Upper lobe of right lung (tissue), 1 donor: ENCODE data around the gene PTH1R. TPM values are rescaled to one million over a fixed set of nuclear protein-coding genes. Genes with fewer than 3 reads are reported as not detected.

Source experiments
- ATAC-seq: fragments of 200-7000 bp; cut with Tn5 transposase; one replicate; pipeline ENCODE4 v1.9.1; 2020; ENCODE audit warnings: mild to moderate bottlenecking, moderate library complexity
- DNase-seq: peaks from one replicate; pipeline ENCODE4 v3.0.0-alpha.2; 2020
- H3K27ac ChIP-seq: fragments of 200-600 bp; one replicate; pipeline ENCODE4 v1.8.0; 2022
- H3K27me3 ChIP-seq: fragments of 200-600 bp; one replicate; pipeline ENCODE4 v1.8.0; 2022; ENCODE audit warnings: mild to moderate bottlenecking
- H3K36me3 ChIP-seq: fragments of 200-600 bp; one replicate; pipeline ENCODE4 v1.8.0; 2022
- H3K4me1 ChIP-seq: fragments of 200-600 bp; one replicate; pipeline ENCODE4 v1.8.0; 2022
- H3K4me3 ChIP-seq: fragments of 200-600 bp; one replicate; pipeline ENCODE4 v1.8.0; 2022; ENCODE audit warnings: mild to moderate bottlenecking
- H3K9me3 ChIP-seq: fragments of 200-600 bp; one replicate; pipeline ENCODE4 v1.8.0; 2022
- intact Hi-C: fragments of 100-400 bp; cut with DNase I; formaldehyde crosslinking; loops from one replicate; pipeline ENCODE4 v1.11.0; 2022
- total RNA-seq: library from RNA; stranded (reverse); fragmentation: NEBNext Ultra II Directional; extraction: Animal tissue kit (Norgen Biotek cat#: 25700); gene quantifications from one replicate; pipeline ENCODE4 v1.2.1, GENCODE V29; 2021
- TF ChIP-seq, protein P1 (sequence below): fragments of 200-600 bp; IDR thresholded peaks from one replicate; pipeline ENCODE4 v1.8.0; 2022; ENCODE audit warnings: antibody characterized with exemption
- donor health status: DM: no; HTN: yes; CAD: no; lungs with severe emphysema.

Gene PTH1R
- total RNA-seq, 1 donor from 2014 or later, result 14.9 TPM

- Histone ChIP-seq H3K27ac (peak overlapping the region; percentile 75), H3K27me3 (no peaks in the 10 kb centered on the region), H3K36me3 (no peaks in the 10 kb centered on the region), H3K9me3 (no peaks in the 10 kb centered on the region), H3K4me3 (no peak overlapping the region), H3K4me1 (peaks cover 95% of the 10 kb centered on the region)
- intact Hi-C loops, result no loop called here
- TF ChIP-seq, protein P1, sequence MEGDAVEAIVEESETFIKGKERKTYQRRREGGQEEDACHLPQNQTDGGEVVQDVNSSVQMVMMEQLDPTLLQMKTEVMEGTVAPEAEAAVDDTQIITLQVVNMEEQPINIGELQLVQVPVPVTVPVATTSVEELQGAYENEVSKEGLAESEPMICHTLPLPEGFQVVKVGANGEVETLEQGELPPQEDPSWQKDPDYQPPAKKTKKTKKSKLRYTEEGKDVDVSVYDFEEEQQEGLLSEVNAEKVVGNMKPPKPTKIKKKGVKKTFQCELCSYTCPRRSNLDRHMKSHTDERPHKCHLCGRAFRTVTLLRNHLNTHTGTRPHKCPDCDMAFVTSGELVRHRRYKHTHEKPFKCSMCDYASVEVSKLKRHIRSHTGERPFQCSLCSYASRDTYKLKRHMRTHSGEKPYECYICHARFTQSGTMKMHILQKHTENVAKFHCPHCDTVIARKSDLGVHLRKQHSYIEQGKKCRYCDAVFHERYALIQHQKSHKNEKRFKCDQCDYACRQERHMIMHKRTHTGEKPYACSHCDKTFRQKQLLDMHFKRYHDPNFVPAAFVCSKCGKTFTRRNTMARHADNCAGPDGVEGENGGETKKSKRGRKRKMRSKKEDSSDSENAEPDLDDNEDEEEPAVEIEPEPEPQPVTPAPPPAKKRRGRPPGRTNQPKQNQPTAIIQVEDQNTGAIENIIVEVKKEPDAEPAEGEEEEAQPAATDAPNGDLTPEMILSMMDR, result peak; percentile 8
- ATAC-seq, result peak; percentile 68
- peak; percentile 76 for DNase-seq
These were observed 71.5 kb downstream of the PTH1R start for GRCh38 chr3:46948830-46949671.

GRCh38 chr3:46950177-46950576 lies 72.7 kb downstream of the PTH1R start:
- no peak overlapping the region for H3K4me3 ChIP-seq
- H3K9me3 ChIP-seq, result no peaks in the 10 kb centered on the region
- ATAC-seq, result no peak
- TF ChIP-seq, protein P1, result no peak
- intact Hi-C loops, result no loop called here
- H3K4me1 ChIP-seq, result peaks cover 95% of the 10 kb centered on the region
- H3K36me3 ChIP-seq, result no peaks in the 10 kb centered on the region
- no peak for DNase-seq
- no peak overlapping the region for H3K27ac ChIP-seq
- H3K27me3 ChIP-seq, result no peaks in the 10 kb centered on the region

DNA sequence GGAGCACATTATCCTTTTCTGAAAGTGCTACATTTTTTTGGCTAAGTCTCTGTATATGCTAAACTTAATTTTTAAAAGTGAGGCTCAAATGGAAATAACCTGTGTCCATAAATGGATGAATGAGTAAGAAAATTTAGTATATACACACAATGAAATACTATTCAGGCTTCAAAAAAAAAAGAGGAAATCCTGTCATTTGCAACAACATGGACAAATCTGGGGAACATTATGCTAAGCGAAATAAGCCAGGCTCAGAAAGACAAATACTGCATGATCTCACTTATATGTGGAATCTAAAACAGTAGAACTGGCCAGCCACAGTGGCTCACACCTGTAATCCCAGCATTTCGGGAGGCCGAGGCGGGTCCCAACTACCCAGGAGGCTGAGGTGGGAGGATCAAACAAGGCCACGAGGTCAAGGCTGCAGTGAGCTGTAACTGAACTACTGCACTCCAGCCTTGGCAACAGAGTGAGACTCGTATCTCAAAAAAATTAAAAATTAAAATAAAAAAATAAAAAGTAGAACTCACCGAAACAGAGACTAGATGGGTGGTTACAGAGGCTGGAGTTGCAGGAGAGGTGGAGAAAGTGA lies 73.2 kb downstream of the PTH1R start:
- Histone ChIP-seq H3K4me3 (no peak overlapping the region), H3K27ac (no peak overlapping the region), H3K36me3 (no peaks in the 10 kb centered on the region), H3K4me1 (peaks cover 95% of the 10 kb centered on the region), H3K27me3 (no peaks in the 10 kb centered on the region), H3K9me3 (no peaks in the 10 kb centered on the region)
- DNase-seq, result no peak
- ATAC-seq, result no peak
- TF ChIP-seq, protein P1, result no peak
- intact Hi-C loops, result no loop called here

DNA sequence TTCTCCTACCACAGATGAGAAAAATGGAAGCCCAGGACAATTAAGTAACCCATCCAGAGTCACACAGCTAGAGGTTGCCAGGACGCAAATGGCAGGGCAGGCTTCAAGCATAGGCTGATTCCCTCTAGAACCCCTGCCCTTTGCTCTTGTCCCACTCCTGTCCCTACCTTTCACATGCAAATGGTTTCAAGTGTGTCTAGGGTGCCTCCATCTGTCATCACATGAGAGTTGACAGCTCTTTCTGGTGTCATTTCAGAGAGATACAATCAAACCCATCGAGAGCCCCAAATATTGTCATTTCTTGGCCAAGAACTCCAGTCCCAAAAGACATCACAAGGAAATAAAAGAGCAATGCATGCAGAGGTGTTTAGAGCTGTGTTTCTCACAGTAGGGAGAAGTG lies 75.3 kb downstream of the PTH1R start:
- ATAC-seq (no peak), DNase-seq (no peak)
- Histone ChIP-seq H3K27me3 (no peaks in the 10 kb centered on the region), H3K4me3 (no peak overlapping the region), H3K4me1 (peaks cover 92% of the 10 kb centered on the region), H3K27ac (no peak overlapping the region), H3K9me3 (no peaks in the 10 kb centered on the region), H3K36me3 (no peaks in the 10 kb centered on the region)
- intact Hi-C loops, result no loop called here
- TF ChIP-seq, protein P1, result no peak

Other genes with a start within 250 kb of the PTH1R start
- gene ALS2CL, start 184.0 kb upstream of the PTH1R start, total RNA-seq, result 64.5 TPM
- gene TMIE, start 176.3 kb upstream of the PTH1R start, total RNA-seq, result 1.7 TPM
- 0.20 TPM for gene PRSS50, start 159.9 kb upstream of the PTH1R start, total RNA-seq
- gene MYL3, start 14.3 kb upstream of the PTH1R start, total RNA-seq, result 3.8 TPM
- gene CCDC12, start 99.0 kb downstream of the PTH1R start, total RNA-seq, result 42.1 TPM
- gene NBEAL2, start 101.9 kb downstream of the PTH1R start, total RNA-seq, result 116 TPM